Osteocyte (in vitro differentiated cells): Measurements from ENCODE around the gene UBE2D3. TPM values are rescaled to one million over a fixed set of nuclear protein-coding genes. Genes with fewer than 3 reads are reported as not detected.

Source experiments
- DNase-seq: peaks from one replicate; pipeline ENCODE4 v3.0.0; 2021; ENCODE audit warnings: mixed read lengths; ENCODE audit not compliant: unreplicated experiment; ENCODE audit errors: extremely low spot score
- H3K27ac Mint-ChIP-seq: one replicate; pipeline ENCODE4 v1.8.0; 2021; ENCODE audit warnings: mild to moderate bottlenecking, mixed read lengths; ENCODE audit not compliant: unreplicated experiment
- H3K27me3 Mint-ChIP-seq: one replicate; pipeline ENCODE4 v1.8.0; 2021; ENCODE audit warnings: mixed read lengths; ENCODE audit not compliant: unreplicated experiment
- H3K36me3 Mint-ChIP-seq: one replicate; pipeline ENCODE4 v1.8.0; 2021; ENCODE audit warnings: mixed read lengths; ENCODE audit not compliant: unreplicated experiment
- H3K4me1 Mint-ChIP-seq: one replicate; pipeline ENCODE4 v1.8.0; 2021; ENCODE audit warnings: mixed read lengths; ENCODE audit not compliant: unreplicated experiment
- H3K4me3 Mint-ChIP-seq: one replicate; pipeline ENCODE4 v1.8.0; 2021; ENCODE audit warnings: mild to moderate bottlenecking, moderate library complexity, mixed read lengths; ENCODE audit not compliant: unreplicated experiment
- H3K9me3 Mint-ChIP-seq: one replicate; pipeline ENCODE4 v1.8.0; 2021; ENCODE audit warnings: mixed read lengths; ENCODE audit not compliant: unreplicated experiment
- total RNA-seq: library from RNA; stranded (reverse); gene quantifications from 2 replicates; pipeline ENCODE4 v1.2.1, GENCODE V29; 2021
- TF ChIP-seq, protein P1 (sequence below): fragments of 200-600 bp; sonication (generic); IDR thresholded peaks from 2 replicates; pipeline ENCODE4 v1.5.0; 2021; ENCODE audit warnings: antibody characterized with exemption, mild to moderate bottlenecking, moderate library complexity

UBE2D3 gene
- total RNA-seq, 1 donor from 2014 or later, result 247 TPM

GRCh38 chr4:102783006-102783405, 44.3 kb downstream of the UBE2D3 start:
- no peaks in the 10 kb centered on the region for H3K27me3 Mint-ChIP-seq
- H3K27ac Mint-ChIP-seq, result no peak overlapping the region
- no peaks in the 10 kb centered on the region for H3K4me1 Mint-ChIP-seq
- H3K36me3 Mint-ChIP-seq, result no peaks in the 10 kb centered on the region
- TF ChIP-seq, protein P1, sequence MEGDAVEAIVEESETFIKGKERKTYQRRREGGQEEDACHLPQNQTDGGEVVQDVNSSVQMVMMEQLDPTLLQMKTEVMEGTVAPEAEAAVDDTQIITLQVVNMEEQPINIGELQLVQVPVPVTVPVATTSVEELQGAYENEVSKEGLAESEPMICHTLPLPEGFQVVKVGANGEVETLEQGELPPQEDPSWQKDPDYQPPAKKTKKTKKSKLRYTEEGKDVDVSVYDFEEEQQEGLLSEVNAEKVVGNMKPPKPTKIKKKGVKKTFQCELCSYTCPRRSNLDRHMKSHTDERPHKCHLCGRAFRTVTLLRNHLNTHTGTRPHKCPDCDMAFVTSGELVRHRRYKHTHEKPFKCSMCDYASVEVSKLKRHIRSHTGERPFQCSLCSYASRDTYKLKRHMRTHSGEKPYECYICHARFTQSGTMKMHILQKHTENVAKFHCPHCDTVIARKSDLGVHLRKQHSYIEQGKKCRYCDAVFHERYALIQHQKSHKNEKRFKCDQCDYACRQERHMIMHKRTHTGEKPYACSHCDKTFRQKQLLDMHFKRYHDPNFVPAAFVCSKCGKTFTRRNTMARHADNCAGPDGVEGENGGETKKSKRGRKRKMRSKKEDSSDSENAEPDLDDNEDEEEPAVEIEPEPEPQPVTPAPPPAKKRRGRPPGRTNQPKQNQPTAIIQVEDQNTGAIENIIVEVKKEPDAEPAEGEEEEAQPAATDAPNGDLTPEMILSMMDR, result no peak
- no peak for DNase-seq
- H3K4me3 Mint-ChIP-seq, result no peak overlapping the region
- peaks cover 4% of the 10 kb centered on the region for H3K9me3 Mint-ChIP-seq

GRCh38 chr4:102781570-102781969, 45.8 kb downstream of the UBE2D3 start:
- Mint-ChIP-seq H3K27ac (no peak overlapping the region), H3K9me3 (no peaks in the 10 kb centered on the region), H3K36me3 (no peaks in the 10 kb centered on the region), H3K4me3 (no peak overlapping the region), H3K4me1 (no peaks in the 10 kb centered on the region), H3K27me3 (peaks cover 4% of the 10 kb centered on the region)
- DNase-seq, result no peak
- TF ChIP-seq, protein P1, result no peak

DNA sequence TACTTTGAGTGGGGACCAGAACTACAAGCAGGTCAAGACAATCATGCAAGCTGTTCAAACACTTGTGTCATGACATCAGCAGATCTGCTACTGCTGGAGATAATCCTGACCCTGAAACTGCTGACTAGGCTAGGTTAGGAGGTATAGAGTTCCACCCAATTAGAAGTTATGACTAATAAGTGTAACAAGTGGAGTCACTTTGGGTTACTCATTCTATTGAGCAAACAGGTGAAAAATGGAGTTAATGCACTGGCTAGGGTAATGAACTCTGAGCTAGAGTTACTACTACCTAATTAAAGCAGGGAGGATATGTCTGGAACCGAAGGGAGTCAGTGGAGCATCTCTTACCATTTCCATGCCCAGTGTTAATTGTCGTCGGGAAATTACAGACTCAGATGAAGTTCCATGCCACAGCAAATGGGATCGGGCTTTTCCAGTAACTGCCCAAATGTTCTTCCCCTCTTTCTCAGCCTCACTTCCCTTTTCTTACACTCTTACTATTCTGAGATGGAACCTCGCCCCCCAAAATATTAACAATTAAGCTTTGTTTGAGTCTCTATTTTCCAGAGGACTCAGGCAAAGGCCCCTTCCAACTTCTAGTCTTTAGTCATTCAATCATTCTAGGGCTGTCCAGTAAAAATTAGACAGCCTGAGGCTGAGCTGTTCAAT, 46.7 kb downstream of the UBE2D3 start:
- DNase-seq, result no peak
- Mint-ChIP-seq H3K36me3 (no peaks in the 10 kb centered on the region), H3K4me1 (no peaks in the 10 kb centered on the region), H3K9me3 (no peaks in the 10 kb centered on the region), H3K27ac (no peak overlapping the region), H3K27me3 (peaks cover 5% of the 10 kb centered on the region), H3K4me3 (no peak overlapping the region)
- TF ChIP-seq, protein P1, result no peak

GRCh38 chr4:102779204-102779603, 48.1 kb downstream of the UBE2D3 start:
- H3K4me1 Mint-ChIP-seq, result no peaks in the 10 kb centered on the region
- no peak overlapping the region for H3K4me3 Mint-ChIP-seq
- no peak for DNase-seq
- TF ChIP-seq, protein P1, result no peak
- peaks cover 5% of the 10 kb centered on the region for H3K27me3 Mint-ChIP-seq
- no peaks in the 10 kb centered on the region for H3K36me3 Mint-ChIP-seq
- H3K27ac Mint-ChIP-seq, result no peak overlapping the region
- no peaks in the 10 kb centered on the region for H3K9me3 Mint-ChIP-seq

GRCh38 chr4:102778720-102779119, 48.6 kb downstream of the UBE2D3 start:
- TF ChIP-seq, protein P1, result no peak
- Mint-ChIP-seq H3K9me3 (no peaks in the 10 kb centered on the region), H3K27ac (no peak overlapping the region), H3K27me3 (peaks cover 5% of the 10 kb centered on the region), H3K4me3 (no peak overlapping the region), H3K36me3 (no peaks in the 10 kb centered on the region), H3K4me1 (no peaks in the 10 kb centered on the region)
- DNase-seq, result no peak
